GM18498 (cell line): ENCODE measurements around the gene TBXAS1.

Experiments used
- ATAC-seq: cut with Tn5 transposase; IDR thresholded peaks from one replicate; pipeline ENCODE4 v1.9.1; 2021; ENCODE audit warnings: mild to moderate bottlenecking, moderate library complexity; ENCODE audit not compliant: unreplicated experiment

Gene TBXAS1

DNA sequence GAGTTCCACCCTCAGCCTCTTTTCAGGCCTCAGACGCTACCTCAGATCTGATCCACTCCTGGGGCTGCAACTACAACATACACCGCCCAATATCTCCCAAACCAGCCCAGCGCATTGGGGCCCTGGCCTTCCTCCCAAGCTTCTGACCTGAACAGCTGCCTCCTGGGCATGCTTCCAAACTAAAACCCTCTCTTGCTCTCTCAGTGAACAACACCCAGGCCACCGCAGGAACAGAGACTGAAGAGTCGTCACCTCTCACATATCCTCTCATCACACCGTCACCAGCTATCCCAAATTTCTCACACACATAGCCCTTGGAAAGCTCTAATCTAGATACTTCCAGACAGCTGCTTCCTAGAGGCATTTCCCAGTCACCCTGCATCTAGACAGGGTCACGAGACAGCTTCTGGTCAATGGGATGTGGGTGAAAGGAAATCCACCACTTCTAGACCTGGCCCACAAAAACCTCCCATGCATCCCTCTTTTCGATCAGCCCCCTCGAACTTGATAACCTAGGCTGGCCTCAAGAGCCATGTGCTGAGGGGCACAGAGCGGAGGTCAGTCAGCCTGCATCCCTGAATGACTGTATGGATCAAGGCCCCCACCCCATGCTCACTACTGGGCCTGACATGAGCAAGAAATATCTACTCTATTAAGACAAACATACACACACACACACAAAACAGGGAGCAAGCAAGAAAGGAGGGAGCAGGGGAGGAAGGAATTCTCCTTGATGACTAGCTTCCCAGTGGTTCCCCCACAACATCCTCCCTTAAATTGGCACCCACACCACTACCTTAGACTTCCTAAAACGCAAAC lies 231.9 kb downstream of the TBXAS1 start:
- ATAC-seq = no peak

- ATAC-seq = no peak
These were observed 232.5 kb downstream of the TBXAS1 start for GRCh38 chr7:140061607-140061930.

GRCh38 chr7:140062118-140062527 lies 233.1 kb downstream of the TBXAS1 start:
- peak; percentile 40 for ATAC-seq

DNA sequence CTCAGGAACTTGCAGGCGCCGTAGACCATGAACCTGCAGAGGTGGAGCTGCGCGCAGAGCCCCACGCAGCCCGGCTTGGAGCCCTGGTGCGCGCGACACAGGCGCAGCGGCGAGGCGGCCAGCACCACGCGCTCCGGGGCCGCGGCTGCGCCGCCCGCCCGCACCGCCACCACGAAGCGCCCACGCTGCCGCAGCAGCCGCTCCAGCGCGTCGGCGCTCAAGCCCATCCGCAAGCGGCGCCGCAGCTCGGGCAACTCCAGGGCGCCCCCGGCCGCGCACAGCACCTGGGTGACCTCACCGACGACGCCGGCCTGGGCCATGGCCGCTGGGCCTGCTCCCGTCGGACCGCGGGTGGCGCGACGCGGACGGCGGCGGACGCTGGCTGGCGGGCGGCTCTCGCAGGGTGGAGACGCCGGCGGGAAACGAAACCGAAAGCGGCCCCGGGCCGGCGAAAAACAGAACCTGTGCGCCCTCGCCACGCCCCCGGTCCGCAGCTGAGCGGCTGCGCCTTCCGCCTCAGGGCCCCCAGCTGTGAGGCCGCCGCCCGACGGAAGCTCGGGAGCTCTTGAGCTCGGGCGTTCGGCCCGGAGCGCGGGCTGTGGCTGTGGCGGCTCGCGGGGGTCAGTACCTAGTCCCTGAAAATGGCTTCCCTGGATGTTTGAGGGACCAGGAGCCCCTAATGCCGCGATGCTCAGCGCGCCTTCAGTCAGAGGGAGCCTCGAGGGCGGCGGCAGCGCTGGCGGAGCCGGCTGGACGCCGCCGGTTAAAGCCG lies 233.7 kb downstream of the TBXAS1 start, which contains the start of gene PARP12:
Gene PARP12 (minus strand): TSS at position 424 of the 772 bp plus-strand sequence. CDS start 104 bp downstream, at position 320.
- ATAC-seq = peak; percentile 93

GRCh38 chr7:140067052-140067451 lies 238.0 kb downstream of the TBXAS1 start:
- no peak for ATAC-seq

DNA sequence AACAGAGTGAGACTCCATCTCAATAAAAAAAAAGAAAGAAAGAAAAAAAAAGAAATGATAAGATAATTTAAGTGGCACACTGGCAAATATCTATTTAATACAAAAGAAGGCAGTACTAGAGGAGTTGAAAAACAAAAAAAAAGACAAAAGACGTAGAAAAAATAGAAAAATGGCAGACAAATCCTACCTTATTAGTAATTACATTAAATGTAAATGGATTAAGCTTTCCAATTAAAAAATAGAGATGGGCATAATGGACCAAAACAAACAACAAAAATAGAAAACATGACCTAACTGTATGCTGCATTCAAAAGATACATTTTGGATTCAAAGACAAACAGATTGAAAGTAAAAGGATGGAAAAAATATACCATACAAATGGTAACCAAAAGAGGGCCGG lies 239.0 kb downstream of the TBXAS1 start:
- no peak for ATAC-seq

- no peak for ATAC-seq
These were observed 240.4 kb downstream of the TBXAS1 start for GRCh38 chr7:140069298-140069949.
